ENCODE data around the gene CNTNAP5. TPM values are rescaled to one million over a fixed set of nuclear protein-coding genes. Genes with fewer than 3 reads are reported as not detected.

Gene CNTNAP5
- total RNA-seq, 1 donor from 2014 or later, result not detected

GRCh38 chr2:124308319-124309062, 283.4 kb downstream of the CNTNAP5 start:
- Mint-ChIP-seq H3K4me1 (ENCODE audit: low read depth) (no peaks in the 10 kb centered on the region), H3K36me3 (ENCODE audit: low read depth) (no peaks in the 10 kb centered on the region), H3K27ac (no peak overlapping the region), H3K27me3 (ENCODE audit: low read depth) (no peaks in the 10 kb centered on the region), H3K4me3 (ENCODE audit: low read depth) (no peak overlapping the region), H3K9me3 (peaks cover 18% of the 10 kb centered on the region)
- no peak for DNase-seq (ENCODE audit: low spot score)
- intact Hi-C loops (cut with micrococcal nuclease), result no loop called here

GRCh38 chr2:124309563-124310138, 284.6 kb downstream of the CNTNAP5 start:
- Mint-ChIP-seq H3K27me3 (ENCODE audit: low read depth) (no peaks in the 10 kb centered on the region), H3K4me1 (ENCODE audit: low read depth) (no peaks in the 10 kb centered on the region), H3K9me3 (peaks cover 13% of the 10 kb centered on the region), H3K27ac (no peak overlapping the region), H3K36me3 (ENCODE audit: low read depth) (no peaks in the 10 kb centered on the region), H3K4me3 (ENCODE audit: low read depth) (no peak overlapping the region)
- no peak for DNase-seq (ENCODE audit: low spot score)
- intact Hi-C loops (cut with micrococcal nuclease), result no loop called here

GRCh38 chr2:124310671-124311070, 285.6 kb downstream of the CNTNAP5 start:
- Mint-ChIP-seq H3K9me3 (peaks cover 13% of the 10 kb centered on the region), H3K27ac (no peak overlapping the region), H3K4me3 (ENCODE audit: low read depth) (no peak overlapping the region), H3K27me3 (ENCODE audit: low read depth) (no peaks in the 10 kb centered on the region), H3K4me1 (ENCODE audit: low read depth) (no peaks in the 10 kb centered on the region), H3K36me3 (ENCODE audit: low read depth) (no peaks in the 10 kb centered on the region)
- intact Hi-C loops (cut with micrococcal nuclease), result no loop called here
- DNase-seq (ENCODE audit: low spot score), result no peak

- peaks cover 5% of the 10 kb centered on the region for H3K9me3 Mint-ChIP-seq
- no peak overlapping the region for H3K4me3 Mint-ChIP-seq (ENCODE audit: low read depth)
- no peak for DNase-seq (ENCODE audit: low spot score)
- H3K27me3 Mint-ChIP-seq (ENCODE audit: low read depth), result no peaks in the 10 kb centered on the region
- no peaks in the 10 kb centered on the region for H3K36me3 Mint-ChIP-seq (ENCODE audit: low read depth)
- H3K4me1 Mint-ChIP-seq (ENCODE audit: low read depth), result no peaks in the 10 kb centered on the region
- intact Hi-C loops (cut with micrococcal nuclease), result no loop called here
- no peak overlapping the region for H3K27ac Mint-ChIP-seq
Observed at GRCh38 chr2:124314084-124314483, 289.0 kb downstream of the CNTNAP5 start.

- H3K9me3 Mint-ChIP-seq, result peaks cover 5% of the 10 kb centered on the region
- H3K4me3 Mint-ChIP-seq (ENCODE audit: low read depth), result no peak overlapping the region
- intact Hi-C loops (cut with micrococcal nuclease), result no loop called here
- H3K27me3 Mint-ChIP-seq (ENCODE audit: low read depth), result no peaks in the 10 kb centered on the region
- no peak overlapping the region for H3K27ac Mint-ChIP-seq
- no peak for DNase-seq (ENCODE audit: low spot score)
- no peaks in the 10 kb centered on the region for H3K4me1 Mint-ChIP-seq (ENCODE audit: low read depth)
- no peaks in the 10 kb centered on the region for H3K36me3 Mint-ChIP-seq (ENCODE audit: low read depth)
Observed at GRCh38 chr2:124315221-124315880, 290.3 kb downstream of the CNTNAP5 start.

GRCh38 chr2:124316133-124316532, 291.0 kb downstream of the CNTNAP5 start:
- H3K9me3 Mint-ChIP-seq, result peaks cover 9% of the 10 kb centered on the region
- no peaks in the 10 kb centered on the region for H3K36me3 Mint-ChIP-seq (ENCODE audit: low read depth)
- no peaks in the 10 kb centered on the region for H3K27me3 Mint-ChIP-seq (ENCODE audit: low read depth)
- no peak overlapping the region for H3K27ac Mint-ChIP-seq
- no peak for DNase-seq (ENCODE audit: low spot score)
- no peak overlapping the region for H3K4me3 Mint-ChIP-seq (ENCODE audit: low read depth)
- intact Hi-C loops (cut with micrococcal nuclease), result no loop called here
- H3K4me1 Mint-ChIP-seq (ENCODE audit: low read depth), result no peaks in the 10 kb centered on the region

- Mint-ChIP-seq H3K27ac (no peak overlapping the region), H3K4me1 (ENCODE audit: low read depth) (no peaks in the 10 kb centered on the region)
Observed at GRCh38 chr2:124316881-124317605, 292.0 kb downstream of the CNTNAP5 start.

GRCh38 chr2:124317628-124318027, 292.5 kb downstream of the CNTNAP5 start:
- intact Hi-C loops (cut with micrococcal nuclease), result no loop called here
- DNase-seq (ENCODE audit: low spot score), result no peak
- Mint-ChIP-seq H3K4me1 (ENCODE audit: low read depth) (no peaks in the 10 kb centered on the region), H3K27ac (no peak overlapping the region), H3K36me3 (ENCODE audit: low read depth) (no peaks in the 10 kb centered on the region), H3K9me3 (peaks cover 4% of the 10 kb centered on the region), H3K4me3 (ENCODE audit: low read depth) (no peak overlapping the region), H3K27me3 (ENCODE audit: low read depth) (no peaks in the 10 kb centered on the region)

More at GRCh38 chr2:124316881-124317605, 292.0 kb downstream of the CNTNAP5 start:
- intact Hi-C loops (cut with micrococcal nuclease), result no loop called here
- H3K36me3 Mint-ChIP-seq (ENCODE audit: low read depth), result no peaks in the 10 kb centered on the region
- DNase-seq (ENCODE audit: low spot score), result no peak
- H3K4me3 Mint-ChIP-seq (ENCODE audit: low read depth), result no peak overlapping the region
- peaks cover 4% of the 10 kb centered on the region for H3K9me3 Mint-ChIP-seq
- no peaks in the 10 kb centered on the region for H3K27me3 Mint-ChIP-seq (ENCODE audit: low read depth)

GRCh38 chr2:124318913-124319312, 293.8 kb downstream of the CNTNAP5 start:
- intact Hi-C loops (cut with micrococcal nuclease), result no loop called here
- Mint-ChIP-seq H3K4me1 (ENCODE audit: low read depth) (no peaks in the 10 kb centered on the region), H3K4me3 (ENCODE audit: low read depth) (no peak overlapping the region), H3K9me3 (peaks cover 4% of the 10 kb centered on the region), H3K36me3 (ENCODE audit: low read depth) (no peaks in the 10 kb centered on the region), H3K27ac (no peak overlapping the region), H3K27me3 (ENCODE audit: low read depth) (no peaks in the 10 kb centered on the region)
- DNase-seq (ENCODE audit: low spot score), result no peak

- DNase-seq (ENCODE audit: low spot score), result no peak
- Mint-ChIP-seq H3K36me3 (ENCODE audit: low read depth) (no peaks in the 10 kb centered on the region), H3K9me3 (peaks cover 4% of the 10 kb centered on the region), H3K4me1 (ENCODE audit: low read depth) (no peaks in the 10 kb centered on the region), H3K27me3 (ENCODE audit: low read depth) (no peaks in the 10 kb centered on the region), H3K27ac (no peak overlapping the region), H3K4me3 (ENCODE audit: low read depth) (no peak overlapping the region)
- intact Hi-C loops (cut with micrococcal nuclease), result no loop called here
Observed at GRCh38 chr2:124319577-124319976, 294.5 kb downstream of the CNTNAP5 start.

- no peaks in the 10 kb centered on the region for H3K4me1 Mint-ChIP-seq (ENCODE audit: low read depth)
- no peak for DNase-seq (ENCODE audit: low spot score)
- H3K27ac Mint-ChIP-seq, result no peak overlapping the region
- H3K27me3 Mint-ChIP-seq (ENCODE audit: low read depth), result no peaks in the 10 kb centered on the region
- intact Hi-C loops (cut with micrococcal nuclease), result no loop called here
- H3K4me3 Mint-ChIP-seq (ENCODE audit: low read depth), result no peak overlapping the region
- no peaks in the 10 kb centered on the region for H3K36me3 Mint-ChIP-seq (ENCODE audit: low read depth)
- peaks cover 4% of the 10 kb centered on the region for H3K9me3 Mint-ChIP-seq
Observed at GRCh38 chr2:124320051-124320688, 295.1 kb downstream of the CNTNAP5 start.

GRCh38 chr2:124323321-124323720, 298.2 kb downstream of the CNTNAP5 start:
- Mint-ChIP-seq H3K27me3 (ENCODE audit: low read depth) (no peaks in the 10 kb centered on the region), H3K27ac (no peak overlapping the region), H3K4me3 (ENCODE audit: low read depth) (no peak overlapping the region), H3K36me3 (ENCODE audit: low read depth) (no peaks in the 10 kb centered on the region), H3K4me1 (ENCODE audit: low read depth) (no peaks in the 10 kb centered on the region), H3K9me3 (peaks cover 10% of the 10 kb centered on the region)
- intact Hi-C loops (cut with micrococcal nuclease), result no loop called here
- DNase-seq (ENCODE audit: low spot score), result no peak
